ENCODE results near the gene ATOX1.
"Not testable (repeated sequence)": the region's sequence is repeated elsewhere in the genome, so short reads cannot be mapped to it uniquely, and the experiment has no call there.

The ATOX1 gene

GRCh38 chr5:151758430-151759241 is at the start of gene ATOX1:
Gene ATOX1, minus strand, starts transcription at chr5:151758631. Its CDS starts 80 bp downstream, at chr5:151758551.
- peak; percentile 58 for DNase-seq

DNA sequence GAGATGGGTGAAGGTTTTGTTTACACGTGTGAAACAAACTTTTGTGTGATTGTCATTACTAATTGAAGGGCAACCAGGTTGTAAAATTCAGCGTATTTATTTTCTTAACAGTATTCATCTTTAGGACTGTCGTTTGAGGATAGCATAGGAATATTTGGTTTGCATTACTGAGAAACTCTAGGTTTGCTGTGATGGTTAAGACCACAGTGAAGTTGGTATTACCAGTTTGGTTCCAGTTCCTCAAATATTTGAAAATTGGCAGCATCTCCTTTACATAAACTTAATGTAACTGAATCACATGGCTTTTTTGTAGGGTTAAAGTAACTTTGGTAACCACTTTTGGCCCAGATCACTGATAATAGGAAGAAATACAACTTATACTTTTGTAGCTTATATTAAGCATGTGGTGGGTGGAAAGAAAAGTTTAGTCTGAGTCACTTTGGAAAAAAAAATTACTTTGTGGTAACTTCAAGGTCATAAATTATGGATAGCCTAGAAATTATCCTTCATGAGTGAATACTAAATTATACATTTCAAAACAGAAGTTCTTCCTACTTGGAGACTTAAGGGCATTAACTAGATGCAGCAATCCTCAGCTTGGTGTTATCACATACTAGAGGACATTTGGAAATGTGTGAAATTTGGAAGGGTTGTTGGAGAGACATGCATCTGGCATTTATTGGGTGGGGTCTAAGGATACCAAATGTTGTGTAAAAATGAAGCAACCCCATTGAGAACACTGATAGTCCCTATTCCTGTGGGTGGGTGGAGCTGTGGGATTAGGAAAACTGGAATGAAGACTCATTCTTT is 47.2 kb upstream of the ATOX1 start:
- no peak for DNase-seq

DNA sequence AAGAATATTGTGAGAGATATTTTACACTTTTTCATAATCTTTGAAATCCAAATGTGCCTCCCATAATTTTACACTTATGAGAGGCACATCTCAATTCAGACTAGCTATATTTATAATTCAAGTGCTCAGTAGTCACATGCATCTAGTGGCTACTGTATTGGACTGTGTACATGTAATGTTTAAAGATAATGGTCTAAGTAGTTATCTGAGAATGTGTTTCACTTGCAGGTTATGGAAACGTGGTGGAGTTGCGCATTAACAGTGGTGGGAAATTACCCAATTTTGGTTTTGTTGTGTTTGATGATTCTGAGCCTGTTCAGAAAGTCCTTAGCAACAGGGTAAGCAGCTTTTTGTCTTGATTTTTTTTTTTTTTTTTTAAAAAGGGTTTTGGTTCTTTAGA is 42.1 kb upstream of the ATOX1 start:
- no peak for DNase-seq

DNA sequence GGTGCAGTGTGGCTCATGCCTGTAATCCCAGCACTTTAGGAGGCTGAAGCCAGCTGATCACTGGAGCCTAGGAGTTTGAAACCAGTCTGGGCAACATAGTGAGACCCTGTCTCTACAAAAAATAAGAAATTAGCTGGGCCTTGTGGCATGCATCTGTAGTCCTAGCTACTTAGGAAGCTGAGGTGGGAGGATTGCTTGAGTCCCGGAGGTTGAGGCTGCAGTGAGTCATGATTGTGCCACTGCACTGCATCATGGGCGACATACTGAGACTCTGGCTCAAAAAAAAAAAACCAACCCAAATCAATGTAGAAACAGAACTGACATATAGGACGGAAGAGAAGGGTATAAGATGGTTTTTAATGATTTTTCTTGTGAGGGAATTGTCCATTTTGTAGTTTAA is 41.0 kb upstream of the ATOX1 start:
- no peak for DNase-seq

- DNase-seq = no peak
Observed at GRCh38 chr5:151798674-151799073, 40.2 kb upstream of the ATOX1 start.

DNA sequence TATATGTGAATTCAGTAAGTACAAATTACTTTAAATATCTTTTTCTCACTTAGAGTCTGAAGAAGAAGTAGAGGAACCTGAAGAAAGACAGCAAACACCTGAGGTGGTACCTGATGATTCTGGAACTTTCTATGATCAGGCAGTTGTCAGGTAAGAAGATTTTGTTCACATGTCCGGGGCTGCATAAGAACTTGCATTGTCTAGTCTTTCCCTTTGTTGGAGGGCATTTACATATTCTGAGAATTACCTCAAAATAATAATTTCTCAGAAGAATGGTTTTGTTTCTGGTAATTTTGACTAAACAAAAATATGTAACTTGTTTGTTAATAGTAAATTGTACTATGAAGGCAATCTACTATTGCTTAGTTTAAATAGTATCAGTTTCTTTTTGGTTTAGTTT is 37.0 kb upstream of the ATOX1 start:
- no peak for DNase-seq

DNA sequence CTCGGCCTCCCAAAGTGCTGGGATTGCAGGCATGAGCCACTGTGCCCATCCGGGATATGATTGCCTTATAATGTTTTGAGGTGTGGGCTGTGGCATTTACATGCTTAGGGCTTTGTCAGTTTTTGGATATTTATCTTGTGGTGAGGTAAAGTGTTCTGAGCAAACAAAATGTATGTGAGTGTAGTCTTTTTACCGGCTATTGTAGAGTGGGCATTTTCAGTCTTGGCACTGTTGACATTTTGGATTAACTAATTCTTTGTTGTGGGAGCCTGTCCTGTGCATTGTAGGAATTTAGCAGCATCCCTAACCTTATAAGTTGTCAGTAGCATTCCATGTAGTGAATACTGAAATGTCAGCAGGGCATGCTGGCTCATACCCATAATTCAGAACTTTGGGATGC is 34.9 kb upstream of the ATOX1 start:
- DNase-seq = no peak

DNA sequence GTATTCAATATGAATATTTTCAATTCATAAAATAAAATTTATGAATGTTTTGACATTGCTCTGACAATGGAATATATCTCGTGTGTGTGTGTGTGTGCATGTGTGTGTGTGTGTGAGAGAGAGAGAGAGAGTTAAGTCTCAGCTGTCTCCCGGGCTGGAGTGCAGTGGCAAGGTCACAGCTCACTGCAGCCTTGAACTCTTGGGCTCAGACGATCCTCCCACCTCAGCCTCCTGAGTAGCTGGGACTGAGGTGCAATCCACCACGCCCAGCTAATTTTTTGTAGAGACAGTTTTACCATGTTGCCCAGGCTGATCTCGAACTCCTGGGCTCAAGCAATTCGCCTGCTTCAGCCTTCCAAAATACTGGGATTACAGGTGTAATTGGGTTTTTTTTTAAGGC is 29.4 kb upstream of the ATOX1 start:
- no peak for DNase-seq

- DNase-seq = no peak
Observed at GRCh38 chr5:151786468-151786867, 28.0 kb upstream of the ATOX1 start.

DNA sequence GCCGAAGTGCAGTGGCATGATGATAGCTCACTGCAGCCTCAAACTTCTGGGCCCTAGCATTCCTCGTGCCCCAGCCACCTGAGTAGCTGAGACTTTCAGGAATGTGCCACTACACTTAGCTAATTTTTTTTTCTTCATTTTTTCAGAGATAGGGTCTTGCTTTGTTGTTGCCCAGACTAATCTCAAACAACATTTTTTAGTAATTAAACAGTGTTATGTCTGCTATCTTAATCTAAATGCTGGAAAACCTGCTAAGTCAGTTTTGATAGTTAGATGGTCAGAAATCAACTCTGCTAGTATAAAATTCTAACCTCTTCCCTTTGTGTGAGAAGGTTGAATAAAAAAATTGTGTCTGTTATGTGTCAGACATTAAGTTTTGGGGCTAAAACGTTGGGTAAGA is 25.7 kb upstream of the ATOX1 start:
- DNase-seq = no peak

GRCh38 chr5:151783664-151784063 is 25.2 kb upstream of the ATOX1 start:
- not testable (repeated sequence) for DNase-seq

- no peak for DNase-seq
Observed at GRCh38 chr5:151781201-151781600, 22.8 kb upstream of the ATOX1 start.

- no peak for DNase-seq
Observed at GRCh38 chr5:151780348-151780747, 21.9 kb upstream of the ATOX1 start.

DNA sequence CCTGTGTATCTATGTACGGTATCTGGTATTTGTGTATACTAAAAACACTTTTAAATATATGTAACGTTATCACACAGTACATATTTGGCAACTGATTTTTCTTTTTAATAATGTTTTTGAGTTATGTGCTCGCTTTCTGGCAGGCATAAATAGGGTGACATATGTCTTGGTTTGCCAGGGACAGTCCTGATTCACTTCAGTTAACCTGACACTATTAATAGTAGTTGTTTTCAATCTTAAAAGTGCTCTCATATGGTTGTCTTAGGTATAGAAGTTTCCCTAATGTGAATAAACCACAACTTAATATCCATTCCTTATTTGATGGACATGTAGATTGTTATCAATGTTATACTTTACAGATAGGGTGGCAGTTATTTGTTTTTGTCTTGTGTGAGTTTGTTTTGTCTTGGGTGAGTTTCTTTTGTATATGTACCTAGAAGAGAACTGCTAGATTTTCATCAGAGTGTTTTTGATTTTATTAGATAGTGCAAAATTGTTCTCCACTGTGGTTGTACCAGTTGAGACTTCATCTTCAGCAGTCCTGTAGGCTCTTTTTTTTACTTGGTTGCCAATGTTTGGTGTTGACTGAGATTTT is 21.2 kb upstream of the ATOX1 start:
- DNase-seq = no peak

DNA sequence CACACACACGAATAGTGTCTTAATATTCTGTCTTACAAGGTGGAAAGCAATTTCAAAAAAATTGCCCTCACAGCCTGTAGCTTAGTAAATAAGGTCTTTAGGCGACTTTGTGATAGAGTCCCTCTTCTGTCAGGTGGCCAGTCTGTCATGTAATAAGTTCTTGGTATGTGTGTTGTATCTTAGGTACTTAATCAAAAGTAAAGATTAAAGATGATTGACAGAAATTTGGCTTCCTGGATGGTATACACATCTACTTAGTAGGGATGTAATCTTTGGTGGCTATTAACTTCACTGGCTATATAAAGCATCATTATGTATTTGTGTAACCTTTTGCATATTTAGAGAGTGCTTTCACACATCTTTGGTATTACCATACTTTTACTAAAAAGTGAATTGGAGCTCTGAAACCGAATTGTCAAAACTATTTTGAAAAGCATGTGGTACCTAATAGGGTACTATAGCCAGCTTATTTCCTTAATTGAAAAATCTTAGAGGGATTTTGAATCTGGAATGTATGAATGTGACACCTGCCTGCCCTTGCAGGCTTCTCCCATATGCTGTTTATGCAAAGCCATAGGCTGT is 16.7 kb upstream of the ATOX1 start:
- DNase-seq = no peak

GRCh38 chr5:151773951-151774350 is 15.5 kb upstream of the ATOX1 start:
- no peak for DNase-seq

GRCh38 chr5:151772846-151773561 is 14.6 kb upstream of the ATOX1 start:
- no peak for DNase-seq

DNA sequence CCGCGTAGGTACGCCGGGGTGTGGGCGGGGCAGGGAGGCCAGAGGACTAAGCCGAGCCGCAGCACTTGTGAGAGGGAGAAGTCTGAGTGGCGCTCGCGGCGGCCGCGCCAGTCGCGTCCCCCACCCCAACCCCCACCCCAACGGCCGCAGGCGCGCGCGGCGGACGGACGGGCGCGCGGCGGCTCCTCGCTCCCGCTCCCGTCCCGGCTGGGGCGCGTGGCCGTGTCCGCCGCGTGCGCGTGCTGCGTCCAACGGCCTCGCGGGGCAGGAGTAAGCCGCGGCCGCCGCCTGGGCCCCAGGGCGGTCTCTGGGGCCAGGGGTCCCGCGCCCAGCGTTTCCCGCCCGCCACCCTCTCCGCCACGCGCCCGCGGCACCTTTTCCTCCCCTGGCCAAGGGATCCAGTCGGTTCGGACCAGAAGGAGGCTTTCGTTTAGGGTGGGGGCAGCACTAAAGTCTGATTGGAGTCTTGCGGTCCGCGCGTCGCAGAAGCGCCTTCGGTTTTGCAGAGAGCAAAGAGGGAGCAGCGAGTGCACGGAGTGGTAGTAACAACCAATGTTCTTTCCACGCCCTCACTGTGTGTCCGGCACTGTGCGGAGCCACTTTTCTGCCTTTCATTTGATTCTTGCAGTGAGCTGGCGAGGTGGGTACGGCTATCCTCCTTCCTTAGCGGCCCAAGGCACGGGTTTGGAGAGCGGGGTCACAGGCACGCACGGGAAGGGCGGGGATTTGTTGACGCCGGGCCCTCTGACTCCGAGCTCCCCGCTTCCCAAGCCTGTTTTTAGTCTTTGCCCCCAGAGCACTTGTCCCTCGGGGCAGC is 13.8 kb upstream of the ATOX1 start:
- DNase-seq = no peak

GRCh38 chr5:151771259-151772028 is 13.0 kb upstream of the ATOX1 start, which contains the start of gene G3BP1:
Gene G3BP1, plus strand, starts transcription at chr5:151771954. Its CDS starts 14,667 bp downstream, at chr5:151786621.
- peak; percentile 100 for DNase-seq

- peak; percentile 31 for DNase-seq
Observed at GRCh38 chr5:151770383-151771258, 12.2 kb upstream of the ATOX1 start.
